ENCODE measurements around the gene TBRG1. TPM values are rescaled to one million over a fixed set of nuclear protein-coding genes. Genes with fewer than 3 reads are reported as not detected.

Gene TBRG1
- polyA plus RNA-seq, 1 donor, result 23.5 TPM

DNA sequence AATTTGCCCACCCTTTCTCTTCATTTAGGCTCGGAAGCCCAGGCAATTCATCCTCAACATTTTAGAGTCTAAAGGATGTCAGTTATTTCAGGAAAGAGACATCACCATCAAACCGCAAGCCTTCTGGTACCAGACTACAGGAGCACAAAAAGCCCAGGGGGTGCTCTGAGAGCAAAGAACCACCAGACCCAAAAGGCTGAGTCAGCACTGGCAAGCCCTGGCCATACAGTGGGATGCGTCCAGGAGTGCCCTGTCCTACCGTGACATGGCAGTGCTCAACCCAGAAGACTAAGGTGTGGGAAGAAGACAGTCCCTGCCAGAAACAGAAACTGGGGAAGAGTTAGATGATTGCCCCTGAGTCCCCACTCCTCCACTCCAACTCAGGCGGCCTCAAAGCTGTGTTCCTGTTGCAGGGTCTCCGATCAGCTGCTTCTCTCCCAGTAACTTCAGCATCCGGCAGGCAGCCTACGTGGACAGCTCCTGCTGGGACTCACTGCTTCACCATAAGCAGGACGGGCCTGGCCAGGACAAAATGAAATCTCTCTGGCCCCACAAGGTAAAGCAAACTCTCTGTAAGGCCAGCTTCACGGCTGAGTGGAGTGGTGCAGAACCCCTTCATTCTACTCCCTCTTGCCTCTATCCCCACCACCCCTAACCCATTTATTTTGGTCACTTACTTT lies 10.0 kb upstream of the TBRG1 start:
- no peak for DNase-seq (ENCODE audit: low read depth)

DNA sequence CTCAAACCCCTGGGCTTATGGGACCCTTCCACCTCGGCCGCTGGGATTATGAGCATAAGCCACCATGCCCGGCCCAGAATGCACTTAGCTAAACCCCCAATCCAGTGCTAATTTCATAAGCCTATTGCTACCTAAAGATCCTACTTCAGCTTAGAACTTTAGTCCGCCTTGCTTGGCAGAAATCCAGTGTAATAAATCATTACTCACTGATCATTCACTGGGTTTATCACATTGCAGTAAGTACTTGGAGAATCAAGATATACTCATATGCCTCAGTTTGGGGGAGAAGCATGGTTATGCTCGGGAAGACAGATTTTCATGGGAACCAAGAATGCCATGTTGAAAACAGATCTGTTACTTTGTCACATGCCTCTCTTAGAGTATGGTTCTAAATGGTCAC lies 3.8 kb upstream of the TBRG1 start:
- DNase-seq (ENCODE audit: low read depth), result no peak

DNA sequence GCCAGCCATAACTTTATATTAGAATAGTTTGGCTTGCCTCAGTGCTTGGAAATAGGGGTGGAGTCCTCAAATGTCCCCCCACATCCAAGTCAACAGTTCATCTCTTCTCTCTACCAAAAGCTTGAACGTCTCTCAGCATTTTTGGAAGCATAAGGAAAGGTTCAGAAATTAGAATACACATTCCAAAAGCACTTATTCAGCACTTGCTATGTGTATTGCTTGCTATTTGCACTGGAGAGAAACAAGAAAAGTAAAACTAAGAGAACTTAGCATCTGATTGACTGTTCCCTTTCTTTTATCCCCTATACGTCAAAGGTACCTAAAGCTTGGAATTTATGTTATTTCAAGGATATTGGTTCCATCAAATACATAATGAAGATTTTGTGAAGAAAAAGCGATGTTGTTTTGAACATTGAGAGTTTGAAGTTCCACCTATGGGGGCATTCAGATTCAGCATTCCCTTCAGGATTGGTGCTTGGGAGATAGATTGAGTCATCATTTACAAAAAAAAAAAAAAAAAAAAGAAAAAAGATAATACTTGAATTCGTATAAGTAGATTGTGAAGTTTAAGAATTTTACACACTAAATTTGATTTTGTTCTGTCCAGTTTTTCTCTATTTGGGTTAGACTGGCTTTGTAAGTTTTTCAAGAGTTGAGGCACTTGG lies 1.3 kb downstream of the TBRG1 start:
- no peak for DNase-seq (ENCODE audit: low read depth)

DNA sequence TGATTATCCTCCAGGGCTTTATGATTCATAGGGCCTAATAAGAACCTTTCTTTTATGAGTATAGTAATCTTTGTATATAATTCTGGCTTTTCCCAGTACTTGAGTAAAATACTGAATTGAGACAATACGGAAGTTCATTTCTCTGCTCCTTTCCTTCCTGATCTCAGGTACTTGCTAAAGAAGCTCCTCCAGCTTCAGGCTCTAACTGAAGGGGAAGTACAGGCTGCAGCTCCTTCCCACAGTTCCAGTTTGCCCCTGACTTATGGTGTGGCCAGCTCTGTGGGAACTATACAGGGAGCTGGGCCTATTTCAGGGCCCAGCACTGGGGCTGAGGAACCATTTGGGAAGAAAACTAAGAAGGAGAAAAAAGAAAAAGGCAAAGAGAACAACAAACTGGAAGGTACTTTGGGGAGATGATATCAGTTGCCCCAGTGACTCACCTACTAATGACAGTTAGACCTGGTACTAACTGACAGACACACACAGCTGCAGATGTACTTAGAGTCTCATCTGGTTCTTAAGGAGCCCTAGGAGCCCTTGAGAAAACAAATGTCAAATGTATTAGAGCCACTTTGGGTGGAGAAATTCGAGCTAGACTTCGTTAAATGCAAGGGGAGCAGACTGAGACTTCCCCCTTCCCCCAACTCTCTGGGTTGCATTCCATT lies 3.0 kb downstream of the TBRG1 start:
- DNase-seq (ENCODE audit: low read depth), result no peak

DNA sequence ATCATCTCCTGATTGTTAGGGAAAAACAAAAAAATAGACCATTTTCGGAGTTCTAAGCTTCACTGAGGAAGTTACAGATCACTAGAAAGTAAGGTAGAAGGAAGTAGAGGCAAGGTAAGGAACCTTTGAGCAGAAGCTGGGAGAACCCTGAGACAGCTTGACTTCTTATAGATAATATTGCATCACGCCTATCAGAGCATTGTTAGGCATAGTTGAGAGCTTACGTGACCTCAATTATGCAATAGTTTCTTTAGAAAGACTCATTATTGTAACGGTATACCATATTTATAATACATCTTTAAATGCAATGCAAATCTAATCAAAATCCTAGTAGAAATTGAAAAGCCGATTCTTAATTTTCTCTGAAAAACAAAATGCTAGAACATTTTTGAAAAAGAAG lies 4.9 kb downstream of the TBRG1 start:
- DNase-seq (ENCODE audit: low read depth), result no peak

DNA sequence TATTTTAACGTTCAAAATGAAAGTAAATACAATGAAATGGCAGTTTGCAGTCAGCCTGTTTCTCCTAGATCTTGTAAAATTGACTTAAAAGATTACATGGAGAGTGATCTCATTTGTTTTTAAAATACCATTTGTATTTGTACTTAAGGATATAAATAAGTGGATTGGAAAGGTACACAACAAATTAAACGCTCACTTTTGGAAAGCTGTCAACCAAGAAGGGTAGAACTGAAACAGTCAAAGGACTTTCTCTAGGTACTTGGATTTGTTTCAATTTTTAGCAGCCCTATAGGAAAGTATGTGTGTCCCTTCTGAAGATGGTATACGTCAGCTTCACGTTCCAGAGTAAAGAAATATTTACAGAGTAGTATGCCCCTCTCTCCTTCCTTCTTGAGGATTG lies 7.3 kb downstream of the TBRG1 start:
- DNase-seq (ENCODE audit: low read depth), result no peak

DNA sequence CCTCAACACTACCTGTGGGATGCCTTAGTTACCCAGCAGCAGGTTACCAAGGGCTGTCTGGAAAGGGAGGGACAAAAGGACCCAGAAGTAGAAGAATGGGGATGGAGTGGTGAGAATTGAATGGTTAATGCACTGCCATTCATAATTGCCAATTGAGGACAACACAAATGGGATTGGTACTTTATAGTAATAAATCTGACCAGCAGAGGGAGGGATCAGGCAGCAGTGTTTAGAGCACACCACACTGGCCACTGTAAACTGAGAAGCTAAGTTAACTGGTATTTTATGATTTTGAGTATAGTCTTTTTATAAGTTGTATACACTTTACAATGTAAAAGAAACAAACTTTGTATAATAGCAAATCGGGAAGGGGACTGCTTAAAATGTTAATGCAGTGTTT lies 10.7 kb downstream of the TBRG1 start:
- no peak for DNase-seq (ENCODE audit: low read depth)

DNA sequence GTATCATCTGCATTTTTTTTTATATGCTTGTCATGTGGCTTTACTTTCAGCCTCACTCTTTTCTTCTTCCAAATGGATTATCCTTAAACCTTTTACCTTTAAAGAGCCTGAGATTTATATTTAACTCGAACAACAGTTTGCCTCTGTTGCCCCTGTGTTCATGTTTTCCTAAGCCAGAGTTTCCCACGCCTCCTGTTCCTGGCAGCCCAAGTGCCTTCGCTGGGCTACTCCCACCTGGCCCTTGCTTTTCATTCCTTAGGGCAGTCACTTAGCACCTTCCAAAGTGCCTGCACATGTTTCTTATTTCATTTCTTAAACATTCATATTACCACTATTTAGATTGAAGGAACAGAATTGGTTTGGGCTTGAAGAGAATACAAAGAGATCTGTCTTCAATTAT lies 13.3 kb downstream of the TBRG1 start:
- DNase-seq (ENCODE audit: low read depth), result no peak

DNA sequence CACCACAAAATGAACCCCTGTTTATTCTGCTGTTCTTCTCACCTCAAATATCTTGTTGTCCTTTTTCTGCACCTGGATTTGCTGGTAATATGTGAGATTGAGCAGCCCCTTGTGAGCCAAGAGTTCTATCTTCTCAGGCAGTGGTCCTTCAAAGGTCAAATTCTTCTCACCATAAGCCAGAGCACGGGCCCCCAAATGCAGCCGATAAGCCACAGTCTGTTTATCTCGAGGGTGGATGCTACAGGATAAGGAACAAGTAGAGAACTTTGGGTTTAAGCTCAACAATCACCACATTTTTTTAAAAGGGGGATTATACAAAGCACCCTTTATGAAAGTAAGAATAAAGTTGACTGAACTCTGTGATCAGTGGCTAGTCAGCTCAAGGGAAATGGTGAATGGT lies 15.8 kb downstream of the TBRG1 start:
- DNase-seq (ENCODE audit: low read depth), result no peak

DNA sequence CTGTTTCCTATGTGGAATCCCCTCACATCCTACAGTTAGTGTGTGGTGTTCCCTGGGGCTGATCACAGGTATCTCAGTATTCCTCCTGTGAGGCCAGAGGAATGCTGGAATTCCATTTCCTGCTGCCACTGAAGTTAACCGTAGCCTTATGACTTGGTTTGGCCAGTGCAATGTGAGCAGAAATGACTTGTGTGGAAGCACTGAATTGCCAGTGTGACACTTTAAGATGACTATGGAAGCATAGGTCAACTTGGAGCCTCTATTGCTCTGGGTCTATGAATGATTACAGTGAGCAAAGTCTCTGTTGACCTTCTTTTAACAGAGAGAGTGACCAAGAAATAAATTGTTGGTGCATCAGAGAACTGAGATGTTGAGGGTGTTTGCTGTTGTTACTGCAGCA lies 16.5 kb downstream of the TBRG1 start:
- no peak for DNase-seq (ENCODE audit: low read depth)

DNA sequence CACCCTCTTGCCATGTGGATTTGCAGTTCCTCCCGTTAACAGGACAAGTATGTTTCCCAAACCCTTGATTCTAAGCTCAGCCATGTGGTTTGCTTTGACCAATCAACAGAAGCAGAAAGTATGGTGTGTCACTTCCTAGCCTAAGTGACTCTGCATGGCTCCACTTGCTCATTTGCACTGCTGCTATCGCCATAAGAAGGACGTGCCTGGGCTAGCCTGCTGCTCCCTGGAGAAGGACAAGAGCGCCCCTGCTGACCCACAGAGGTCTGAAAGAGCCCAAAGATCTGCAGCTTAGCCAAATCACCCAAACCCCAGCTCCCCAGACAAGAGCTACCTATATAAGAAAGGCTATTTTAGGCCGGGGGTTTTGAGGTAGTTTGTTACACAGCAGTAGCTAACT lies 18.0 kb downstream of the TBRG1 start:
- no peak for DNase-seq (ENCODE audit: low read depth)

DNA sequence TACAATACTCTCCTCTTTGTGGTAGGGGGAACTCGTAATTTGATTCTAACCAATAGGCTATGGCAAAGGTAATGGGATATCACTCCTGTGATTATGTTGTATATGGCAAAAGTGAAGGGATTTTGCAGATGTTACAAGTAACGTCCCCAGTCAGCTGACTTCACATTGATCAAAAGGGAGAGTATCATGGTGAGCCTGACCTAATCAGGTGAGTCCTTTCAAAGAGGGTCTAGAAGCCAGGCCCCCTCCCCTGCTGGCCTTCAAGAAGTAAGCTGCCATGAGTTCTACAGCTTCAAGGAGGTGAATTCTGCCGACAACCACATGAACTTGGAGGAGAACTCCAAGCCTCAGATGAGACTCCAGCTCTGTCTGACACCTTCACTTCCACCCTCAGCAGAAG lies 20.0 kb downstream of the TBRG1 start:
- no peak for DNase-seq (ENCODE audit: low read depth)

DNA sequence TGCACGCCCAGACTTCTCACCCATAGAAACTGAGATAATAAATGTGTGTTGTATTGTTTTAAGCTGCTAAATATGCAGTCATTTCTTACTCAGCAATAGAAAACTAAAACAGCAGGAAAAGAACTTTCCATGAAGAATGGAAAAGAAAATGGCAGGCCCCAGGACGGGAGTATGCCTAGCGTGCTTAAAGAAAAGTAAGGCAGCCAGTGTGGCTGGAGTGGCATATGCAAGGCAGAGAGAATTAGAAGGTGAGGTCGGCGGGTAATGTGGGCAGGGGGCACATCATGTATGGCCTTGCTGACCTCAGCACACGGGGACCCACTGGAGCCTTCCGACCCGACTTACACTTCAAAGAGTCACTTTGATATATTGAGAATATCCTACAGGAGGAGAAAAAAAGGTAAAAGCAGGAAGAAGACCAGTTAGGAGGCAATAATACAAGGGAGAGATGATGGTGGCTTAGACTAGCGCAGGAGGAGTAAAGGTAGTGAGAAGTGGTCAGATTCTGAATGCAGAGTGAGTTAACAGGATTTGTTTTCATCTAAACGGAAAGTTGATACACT lies 20.5 kb downstream of the TBRG1 start:
- DNase-seq (ENCODE audit: low read depth), result no peak

DNA sequence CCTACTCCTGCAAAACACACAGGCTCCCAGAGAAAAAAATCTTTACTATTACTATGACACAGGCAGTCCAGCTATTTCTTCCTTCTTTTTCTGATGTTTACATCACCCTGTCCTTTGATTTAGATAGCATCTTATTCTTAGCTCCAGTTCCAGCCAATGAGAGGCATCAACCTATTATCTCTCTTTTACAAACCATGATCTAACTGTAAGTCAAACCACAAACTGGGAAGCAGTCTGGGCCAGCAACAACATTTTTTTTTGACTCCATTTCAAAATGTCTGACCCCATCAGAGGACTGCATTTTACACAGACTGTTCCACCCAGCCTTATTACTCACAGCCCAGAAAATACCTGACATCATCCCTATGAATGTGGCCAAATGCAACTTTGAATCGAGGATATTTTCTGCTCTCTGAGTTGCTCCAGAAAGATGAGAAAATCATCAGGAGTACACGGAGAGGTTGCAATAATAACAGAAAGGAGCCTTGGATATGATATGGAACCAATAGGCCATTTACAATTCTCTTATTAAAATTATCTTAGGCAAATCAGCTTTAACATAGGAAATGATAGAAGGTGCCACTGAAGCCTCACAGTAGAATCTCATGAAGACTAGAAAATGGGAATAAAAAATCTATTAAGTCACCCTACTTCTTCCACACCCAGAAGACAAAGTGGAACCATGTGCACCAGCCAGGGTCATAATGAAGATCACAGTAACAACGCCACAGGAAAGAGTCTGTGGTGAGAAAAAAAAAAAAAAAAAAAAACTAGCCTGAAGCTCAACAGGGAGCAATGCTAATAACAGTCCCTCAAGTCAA lies 21.2 kb downstream of the TBRG1 start:
- no peak for DNase-seq (ENCODE audit: low read depth)

DNA sequence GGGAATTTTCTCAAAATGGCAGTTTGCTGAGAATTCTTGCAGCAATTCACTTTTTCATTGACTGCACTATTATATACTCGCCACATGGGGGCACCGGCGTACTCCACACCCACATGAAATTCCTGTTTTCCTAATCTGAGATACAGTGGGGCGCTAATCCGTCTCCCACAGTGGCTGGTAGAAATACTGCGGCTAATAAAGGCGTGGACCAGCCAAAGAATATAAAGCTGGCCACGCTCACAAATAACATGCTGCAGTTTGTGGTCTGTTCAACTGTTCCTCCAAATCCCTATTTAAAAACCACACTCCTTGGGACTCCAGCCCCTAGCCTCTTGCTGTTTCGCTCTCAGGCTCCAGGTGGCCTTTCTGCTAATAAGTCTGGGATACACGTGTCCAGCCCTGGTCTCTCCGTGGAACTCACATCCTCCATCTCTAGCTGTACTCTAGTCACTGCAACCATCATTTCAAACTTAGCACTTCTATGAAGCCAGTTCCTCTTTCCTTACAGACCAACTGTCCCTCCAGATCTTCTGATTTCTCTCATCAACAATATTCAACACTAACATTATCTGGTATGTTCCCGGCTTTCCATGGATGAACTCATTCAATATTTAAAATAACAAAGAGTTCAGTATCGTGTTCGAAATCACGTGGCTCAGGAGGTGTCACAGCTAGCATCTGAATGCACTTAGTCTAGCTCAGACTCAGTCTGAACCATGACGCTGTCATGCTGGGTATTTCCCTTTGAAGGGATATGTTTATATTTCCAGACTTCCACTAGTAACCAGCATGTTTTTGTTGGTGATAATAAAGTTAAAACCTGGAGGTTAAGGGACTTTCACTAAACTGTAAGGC lies 22.0 kb downstream of the TBRG1 start:
- no peak for DNase-seq (ENCODE audit: low read depth)

DNA sequence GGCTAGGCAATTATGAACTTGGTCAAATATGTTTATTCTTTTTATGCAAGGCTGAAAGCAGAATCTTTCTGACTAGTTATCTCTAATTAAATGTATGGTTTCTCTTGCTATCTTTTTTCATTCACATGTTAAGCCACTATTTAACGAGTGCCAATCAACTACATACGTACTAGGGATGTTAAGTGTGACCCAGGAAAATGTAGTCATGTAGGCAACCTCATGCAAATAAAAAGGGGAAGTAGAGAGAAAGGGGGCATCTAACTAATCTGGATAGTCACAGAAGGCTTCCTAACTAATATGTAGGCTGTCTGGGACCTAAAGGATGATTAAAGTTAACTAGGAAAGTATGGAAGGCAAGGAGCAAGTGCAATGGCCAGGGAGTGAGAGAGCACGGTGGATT lies 23.5 kb downstream of the TBRG1 start:
- DNase-seq (ENCODE audit: low read depth), result no peak

DNA sequence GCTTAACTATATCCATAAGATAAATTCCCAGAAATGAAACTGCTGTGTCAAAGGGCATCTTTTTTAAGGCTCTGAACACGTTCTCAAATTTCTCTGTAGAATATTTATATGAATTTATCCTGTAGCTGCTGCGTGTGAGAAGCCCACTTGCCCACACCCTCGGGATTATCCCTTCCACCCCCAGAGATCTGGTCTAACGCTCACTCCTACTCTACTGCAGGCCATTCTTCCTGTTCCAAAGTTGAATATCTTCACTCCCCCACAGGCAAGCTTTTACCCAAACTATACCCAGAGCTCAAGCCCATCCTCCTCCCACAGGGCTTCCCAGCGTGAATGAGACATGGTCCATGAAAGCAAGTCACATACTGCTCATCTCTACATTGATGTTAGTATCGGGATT lies 25.9 kb downstream of the TBRG1 start:
- DNase-seq (ENCODE audit: low read depth), result no peak

DNA sequence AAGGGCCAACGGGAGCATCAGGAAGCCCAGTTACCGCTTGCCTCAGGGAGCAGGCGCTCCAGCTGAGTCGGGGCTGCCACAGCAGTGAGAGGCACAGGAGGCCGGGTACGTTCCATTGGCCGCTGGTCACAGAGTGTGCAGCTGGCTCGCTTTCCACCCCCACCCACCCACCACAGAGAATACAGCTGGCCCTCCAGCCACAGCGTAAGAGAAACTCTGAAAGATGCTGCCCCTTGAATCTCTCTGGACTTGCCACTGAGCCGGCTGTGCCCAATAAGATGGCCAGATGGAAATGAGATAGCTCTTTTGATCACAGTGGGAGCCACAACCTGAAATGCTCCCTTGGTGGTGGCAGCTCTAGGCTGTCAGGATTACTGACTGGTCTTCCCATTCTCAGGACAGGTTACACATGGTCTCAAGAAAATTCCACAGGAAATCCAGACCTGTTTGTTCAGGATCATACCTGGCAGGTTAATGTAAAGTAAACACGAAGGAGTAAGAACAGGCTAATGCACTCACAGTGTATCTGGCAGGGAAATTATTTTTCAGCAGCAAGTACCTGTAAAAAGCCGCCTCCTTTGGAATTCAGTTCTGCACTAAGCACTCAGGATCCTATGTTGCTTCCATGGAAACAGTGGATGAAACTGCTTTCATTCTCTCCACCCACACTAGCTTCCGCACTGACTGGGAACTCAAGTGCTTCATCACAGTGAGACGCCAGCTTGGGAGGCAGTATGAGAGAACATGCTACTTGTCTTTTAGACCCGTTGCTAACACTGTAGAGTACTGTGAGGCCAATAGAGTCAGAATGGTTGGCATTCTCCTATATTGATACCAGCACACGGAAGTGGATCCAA lies 34.3 kb downstream of the TBRG1 start:
- DNase-seq (ENCODE audit: low read depth), result no peak

DNA sequence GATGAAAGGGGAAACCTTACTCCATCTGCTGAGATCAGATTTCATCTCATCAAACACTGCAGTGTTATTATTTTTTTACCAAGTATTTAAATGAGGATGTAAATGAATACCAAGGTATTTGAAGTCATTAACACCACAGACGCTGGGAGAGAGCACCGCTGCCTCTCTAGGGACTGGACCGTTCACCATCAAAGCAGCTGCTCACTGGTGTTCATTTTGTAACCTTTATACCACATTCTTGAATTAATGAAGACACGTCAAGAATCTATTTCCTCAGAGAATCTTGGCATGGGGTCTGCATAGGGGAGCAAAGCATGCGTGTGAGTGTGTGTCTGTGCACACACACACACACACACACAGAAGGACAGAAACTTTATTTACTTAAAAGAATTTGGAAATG lies 35.2 kb downstream of the TBRG1 start:
- DNase-seq (ENCODE audit: low read depth), result no peak

DNA sequence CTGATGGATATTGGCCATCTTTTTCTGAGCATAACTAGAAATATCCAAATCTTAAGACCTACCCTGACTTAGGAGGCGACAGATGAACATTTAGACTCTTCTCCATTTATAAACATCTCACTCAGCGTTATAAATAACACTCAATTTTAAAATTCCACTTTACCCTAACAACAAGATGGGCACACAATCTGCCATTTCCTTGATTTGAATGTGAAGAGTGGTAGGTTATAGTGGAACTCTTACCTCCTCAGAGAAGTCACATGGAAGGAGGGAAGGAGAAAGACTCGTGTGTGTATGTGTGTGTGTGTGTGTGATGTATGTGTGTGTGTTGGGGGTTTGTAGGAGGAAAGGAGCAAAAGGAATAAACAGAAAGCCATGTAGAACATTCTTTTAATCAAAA lies 35.8 kb downstream of the TBRG1 start:
- DNase-seq (ENCODE audit: low read depth), result no peak

Data from forelimb muscle (tissue), 1 donor.